HepG2 (cell line): ENCODE data around the gene MRO. TPM values are rescaled to one million over a fixed set of nuclear protein-coding genes. Genes with fewer than 3 reads are reported as not detected.

Source experiments
- BRCA1 ChIP-seq: sonication (generic); formaldehyde crosslinking; IDR thresholded peaks from 2 replicates; pipeline ENCODE4 v1.4.0; 2020; ENCODE audit warnings: missing genetic modification reagents
- ERF ChIP-seq: IDR thresholded peaks from 2 replicates; pipeline ENCODE4 v1.6.1; 2018; ENCODE audit warnings: missing biosample characterization, missing genetic modification reagents
- ISX ChIP-seq: sonication (generic); formaldehyde crosslinking; conservative IDR thresholded peaks from 2 replicates; pipeline ENCODE4 v1.5.0; 2020; ENCODE audit warnings: missing genetic modification reagents
- JUNB ChIP-seq: sonication (generic); formaldehyde crosslinking; IDR thresholded peaks from 2 replicates; pipeline ENCODE4 v1.8.0; 2022; ENCODE audit warnings: missing genetic modification reagents, mild to moderate bottlenecking, borderline replicate concordance
- KMT2B ChIP-seq: IDR thresholded peaks from 2 replicates; pipeline ENCODE4 v1.6.1; 2016; ENCODE audit warnings: missing genetic modification reagents, missing compliant biosample characterization
- MAF1 ChIP-seq: sonication (generic); formaldehyde crosslinking; IDR thresholded peaks from 2 replicates; pipeline ENCODE4 v1.5.0; 2020; ENCODE audit warnings: missing genetic modification reagents, borderline replicate concordance
- NFIC ChIP-seq: IDR thresholded peaks from 2 replicates; pipeline ENCODE4 v1.6.1; 2012; ENCODE audit warnings: mild to moderate bottlenecking, low read length, inconsistent platforms
- PBX2 ChIP-seq: IDR thresholded peaks from 2 replicates; pipeline ENCODE4 v1.6.1; 2016; ENCODE audit warnings: control low read depth
- POGK ChIP-seq: sonication (generic); formaldehyde crosslinking; conservative IDR thresholded peaks from 2 replicates; pipeline ENCODE4 v1.8.0; 2022; ENCODE audit warnings: mild to moderate bottlenecking, moderate library complexity, missing genetic modification reagents
- REST ChIP-seq, 2 experiments: IDR thresholded peaks; 2 replicates each; pipeline ENCODE4 v1.6.1; 2011 to 2012; ENCODE audit warnings: low read length in 2 of 2, borderline replicate concordance in 1 of 2, low read depth in 1 of 2, mild to moderate bottlenecking in 1 of 2, moderate library complexity in 1 of 2
- RXRB ChIP-seq: IDR thresholded peaks from 2 replicates; pipeline ENCODE4 v1.6.1; 2016; ENCODE audit warnings: borderline replicate concordance, missing genetic modification reagents, missing compliant biosample characterization
- SOX13 ChIP-seq, 3 experiments: fragments of 450-650 bp in 1 of 3; sonication (generic) in 1 of 3; formaldehyde crosslinking in 1 of 3; IDR thresholded peaks in 2 of 3; conservative IDR thresholded peaks in 1 of 3; 2 replicates each; pipeline versions ENCODE4 v1.5.0 to v1.6.1; 2016 to 2020; ENCODE audit warnings: antibody characterized with exemption in 1 of 3, mild to moderate bottlenecking in 1 of 3, missing compliant biosample characterization in 1 of 3, missing genetic modification reagents in 1 of 3, moderate library complexity in 1 of 3
- STAG1 ChIP-seq: sonication (generic); formaldehyde crosslinking; IDR thresholded peaks from 2 replicates; pipeline ENCODE4 v1.4.0; 2020; ENCODE audit warnings: missing genetic modification reagents
- THAP11 ChIP-seq: IDR thresholded peaks from 2 replicates; pipeline ENCODE4 v1.6.1; 2016; ENCODE audit warnings: missing biosample characterization, missing genetic modification reagents
- ZBTB20 ChIP-seq: sonication (generic); formaldehyde crosslinking; IDR thresholded peaks from 2 replicates; pipeline ENCODE4 v1.8.1; 2023; ENCODE audit warnings: missing genetic modification reagents, low read depth, mild to moderate bottlenecking, borderline replicate concordance
- ZFP82 ChIP-seq: sonication (generic); formaldehyde crosslinking; IDR thresholded peaks from 2 replicates; pipeline ENCODE4 v1.5.1; 2020; ENCODE audit warnings: mild to moderate bottlenecking, missing genetic modification reagents, borderline replicate concordance
- ZNF343 ChIP-seq: sonication (generic); formaldehyde crosslinking; IDR thresholded peaks from 2 replicates; pipeline ENCODE4 v1.4.0; 2020; ENCODE audit warnings: mild to moderate bottlenecking, missing genetic modification reagents
- ZNF451 ChIP-seq: sonication (generic); formaldehyde crosslinking; IDR thresholded peaks from 2 replicates; pipeline ENCODE4 v1.5.0; 2020; ENCODE audit warnings: mild to moderate bottlenecking, missing genetic modification reagents
- ZNF589 ChIP-seq: sonication (generic); formaldehyde crosslinking; conservative IDR thresholded peaks from 2 replicates; pipeline ENCODE4 v1.8.0; 2022; ENCODE audit warnings: mild to moderate bottlenecking, moderate library complexity, missing genetic modification reagents
- ZNF616 ChIP-seq: sonication (generic); formaldehyde crosslinking; IDR thresholded peaks from 2 replicates; pipeline ENCODE4 v1.5.0; 2020; ENCODE audit warnings: low read depth, mild to moderate bottlenecking, missing genetic modification reagents
- ZNF7 ChIP-seq: IDR thresholded peaks from 2 replicates; pipeline ENCODE4 v1.6.1; 2016; ENCODE audit warnings: missing biosample characterization, missing genetic modification reagents
- polyA plus RNA-seq, 8 experiments: library from polyadenylated mRNA; depleted of rRNA in 3 of 8; stranded (reverse) in 7 of 8; unstranded in 1 of 8; fragments of >200 nt; fragmentation: Illumina TruSeq in 4 of 8; extraction: Trizol in 4 of 8; gene quantifications; 2 replicates each; pipeline versions ENCODE4 v1.2.1 to v1.2.3, GENCODE V29; 2011 to 2016; ENCODE audit warnings: low read depth in 4 of 8, missing spikeins in 1 of 8, mixed read lengths in 1 of 8; ENCODE audit not compliant: insufficient read depth in 1 of 8
- total RNA-seq, 5 experiments: library from RNA; depleted of rRNA; stranded (reverse); fragments of >200 nt; fragmentation: Illumina TruSeq; extraction: Trizol; gene quantifications; 2 replicates each; pipeline ENCODE4 v1.2.3, GENCODE V29; 2016; ENCODE audit warnings: low read depth in 1 of 5
- TF ChIP-seq, protein P1 (sequence below): sonication (generic); formaldehyde crosslinking; IDR thresholded peaks from 2 replicates; pipeline ENCODE4 v1.5.0; 2020; ENCODE audit warnings: missing genetic modification reagents
- TF ChIP-seq, protein P2 (sequence below): IDR thresholded peaks from 2 replicates; pipeline ENCODE4 v1.6.1; 2016; ENCODE audit warnings: low read depth, borderline replicate concordance

Gene MRO
- total and polyA plus RNA-seq, 2 of the 13 experiments (the other 11 are each of a cell fraction or from before 2014, with no cell fraction given), result not detected

DNA sequence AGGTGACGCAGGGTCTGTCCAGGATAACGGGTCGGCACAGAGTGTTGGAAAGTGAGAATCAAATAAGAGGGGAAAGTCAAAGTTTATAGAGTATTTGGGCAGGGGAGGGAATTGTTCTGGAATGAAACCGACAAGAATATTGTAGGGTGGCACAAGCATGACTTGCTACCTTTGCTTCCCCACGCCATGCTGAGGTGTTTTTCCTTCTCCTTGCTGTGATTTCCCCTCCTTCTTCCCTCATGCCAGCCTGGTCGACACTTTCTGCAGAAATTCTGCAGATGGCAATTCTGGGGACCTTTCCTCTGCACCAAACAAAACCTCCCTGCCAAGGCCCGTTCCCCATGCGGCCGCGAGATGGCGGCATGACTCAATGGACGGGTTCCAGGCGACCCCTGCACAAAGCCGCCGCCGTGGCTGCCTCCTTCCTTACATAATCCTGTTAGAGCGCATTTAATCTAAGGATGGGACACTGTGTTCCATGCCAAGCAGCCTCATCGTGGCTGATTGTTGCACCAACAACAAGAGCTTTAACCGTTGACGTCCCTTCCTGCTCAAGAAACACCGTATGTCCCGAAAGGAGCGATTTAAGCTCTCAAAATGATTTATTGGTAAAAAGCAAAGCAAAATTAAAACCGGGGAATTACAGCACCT lies at the start of gene MRO (continued):
- TF ChIP-seq REST (IDR thresholded peaks at IDR 0.05; ENCODE audit: borderline replicate concordance in 1 of 2, low read depth in 1 of 2, low read length in 2 of 2), result no peak
- no peak for TF ChIP-seq JUNB
- 0 out of 2 replicates have a peak, but pooled peaks have one; percentile 43 for TF ChIP-seq KMT2B (CRISPR knock-in tag)
- TF ChIP-seq ZNF589 (CRISPR knock-in tag), result no peak
- TF ChIP-seq MAF1 (CRISPR knock-in tag), result no peak
- TF ChIP-seq POGK, result no peak
- no peak for TF ChIP-seq ZNF7 (CRISPR knock-in tag)
- peak; percentile 98 for TF ChIP-seq STAG1 (CRISPR knock-in tag)
- 0 out of 2 replicates have a peak, but pooled peaks have one; percentile 20 for TF ChIP-seq THAP11 (CRISPR knock-in tag)
- TF ChIP-seq SOX13 (IDR thresholded peaks at IDR 0.05), result no peak
- no peak for TF ChIP-seq SOX13 (CRISPR knock-in tag; conservative IDR thresholded peaks at IDR 0.05 in 1 of 2, IDR thresholded peaks at IDR 0.05 in 1 of 2)
- TF ChIP-seq, protein P1, sequence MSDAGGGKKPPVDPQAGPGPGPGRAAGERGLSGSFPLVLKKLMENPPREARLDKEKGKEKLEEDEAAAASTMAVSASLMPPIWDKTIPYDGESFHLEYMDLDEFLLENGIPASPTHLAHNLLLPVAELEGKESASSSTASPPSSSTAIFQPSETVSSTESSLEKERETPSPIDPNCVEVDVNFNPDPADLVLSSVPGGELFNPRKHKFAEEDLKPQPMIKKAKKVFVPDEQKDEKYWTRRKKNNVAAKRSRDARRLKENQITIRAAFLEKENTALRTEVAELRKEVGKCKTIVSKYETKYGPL (CRISPR knock-in tag), result peak; percentile 94
- TF ChIP-seq ZFP82 (CRISPR knock-in tag), result no peak
- no peak for TF ChIP-seq ISX (CRISPR knock-in tag)
- TF ChIP-seq ZNF343 (CRISPR knock-in tag), result no peak
- TF ChIP-seq NFIC, result no peak
- TF ChIP-seq ZBTB20, result no peak
- peak; percentile 41; the same call in 1 of the 2 replicates for TF ChIP-seq ERF (CRISPR knock-in tag)
- TF ChIP-seq, protein P2, sequence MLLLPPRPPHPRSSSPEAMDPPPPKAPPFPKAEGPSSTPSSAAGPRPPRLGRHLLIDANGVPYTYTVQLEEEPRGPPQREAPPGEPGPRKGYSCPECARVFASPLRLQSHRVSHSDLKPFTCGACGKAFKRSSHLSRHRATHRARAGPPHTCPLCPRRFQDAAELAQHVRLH (CRISPR knock-in tag), result peak; percentile 51; the same call in 1 of the 2 replicates
- TF ChIP-seq PBX2 (CRISPR knock-in tag), result no peak
- no peak for TF ChIP-seq ZNF616 (CRISPR knock-in tag)
- TF ChIP-seq BRCA1 (CRISPR knock-in tag), result no peak
- TF ChIP-seq RXRB (CRISPR knock-in tag), result peak; percentile 78
- TF ChIP-seq ZNF451 (CRISPR knock-in tag), result no peak
- TF ChIP-seq, all 625 proteins: peak for 83
